ENCODE data around the gene VPS37C.

DNA sequence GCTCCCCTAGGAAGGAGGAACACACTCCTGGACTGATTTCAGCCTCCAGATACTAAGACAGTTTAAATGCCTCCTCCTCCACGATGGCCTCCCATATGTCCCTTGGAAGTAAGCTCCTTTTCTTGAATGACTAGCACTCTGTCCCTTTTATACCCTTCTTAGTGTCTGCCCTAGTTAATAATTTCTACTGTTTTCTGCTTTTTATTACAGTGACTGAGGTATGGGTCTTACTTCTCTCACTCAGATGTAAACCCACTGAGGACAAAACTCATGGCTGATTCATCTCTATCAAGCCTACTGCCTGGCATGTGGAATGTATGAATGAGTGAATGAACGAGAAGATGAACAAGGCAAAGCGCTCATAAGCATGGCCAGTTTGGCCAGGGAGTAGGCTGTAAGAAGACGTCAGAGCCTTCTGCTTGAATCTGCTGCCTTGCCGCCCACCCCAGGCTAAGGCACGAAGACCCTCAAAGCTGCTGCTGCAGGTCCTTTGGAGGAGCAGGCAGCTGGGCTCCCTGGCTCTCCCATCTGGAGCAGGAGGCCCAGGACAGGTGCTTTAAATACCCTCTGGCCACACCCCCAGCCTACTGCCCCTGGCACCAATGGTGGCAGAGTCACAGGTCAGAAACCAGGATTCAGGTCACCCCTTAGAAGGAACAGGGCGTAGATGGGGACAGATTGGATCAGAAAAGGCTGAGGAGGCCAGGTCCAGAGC lies 33.9 kb upstream of the VPS37C start:
- TF ChIP-seq, protein P1, sequence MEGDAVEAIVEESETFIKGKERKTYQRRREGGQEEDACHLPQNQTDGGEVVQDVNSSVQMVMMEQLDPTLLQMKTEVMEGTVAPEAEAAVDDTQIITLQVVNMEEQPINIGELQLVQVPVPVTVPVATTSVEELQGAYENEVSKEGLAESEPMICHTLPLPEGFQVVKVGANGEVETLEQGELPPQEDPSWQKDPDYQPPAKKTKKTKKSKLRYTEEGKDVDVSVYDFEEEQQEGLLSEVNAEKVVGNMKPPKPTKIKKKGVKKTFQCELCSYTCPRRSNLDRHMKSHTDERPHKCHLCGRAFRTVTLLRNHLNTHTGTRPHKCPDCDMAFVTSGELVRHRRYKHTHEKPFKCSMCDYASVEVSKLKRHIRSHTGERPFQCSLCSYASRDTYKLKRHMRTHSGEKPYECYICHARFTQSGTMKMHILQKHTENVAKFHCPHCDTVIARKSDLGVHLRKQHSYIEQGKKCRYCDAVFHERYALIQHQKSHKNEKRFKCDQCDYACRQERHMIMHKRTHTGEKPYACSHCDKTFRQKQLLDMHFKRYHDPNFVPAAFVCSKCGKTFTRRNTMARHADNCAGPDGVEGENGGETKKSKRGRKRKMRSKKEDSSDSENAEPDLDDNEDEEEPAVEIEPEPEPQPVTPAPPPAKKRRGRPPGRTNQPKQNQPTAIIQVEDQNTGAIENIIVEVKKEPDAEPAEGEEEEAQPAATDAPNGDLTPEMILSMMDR (IDR thresholded peaks at IDR 0.05), result no peak
- no peak for TF ChIP-seq POLR2A (IDR thresholded peaks at IDR 0.05)

All from ovary (tissue), 3 donors.